ENCODE measurements around the gene DPP6.

GRCh38 chr7:154690411-154690810 lies 638.2 kb downstream of the DPP6 start:
- TF ChIP-seq CTCF (IDR thresholded peaks at IDR 0.05): no peak
- no peak for TF ChIP-seq POLR2A (IDR thresholded peaks at IDR 0.05)
